ENCODE measurements around the gene ENO3. TPM values are rescaled to one million over a fixed set of nuclear protein-coding genes. Genes with fewer than 3 reads are reported as not detected.

ENO3 gene
- total and polyA plus RNA-seq, 10 of the 15 experiments (the other 5 are each of a cell fraction or from before 2014, with no cell fraction given), result 6.8 to 28.4 (median 17.0) TPM

DNA sequence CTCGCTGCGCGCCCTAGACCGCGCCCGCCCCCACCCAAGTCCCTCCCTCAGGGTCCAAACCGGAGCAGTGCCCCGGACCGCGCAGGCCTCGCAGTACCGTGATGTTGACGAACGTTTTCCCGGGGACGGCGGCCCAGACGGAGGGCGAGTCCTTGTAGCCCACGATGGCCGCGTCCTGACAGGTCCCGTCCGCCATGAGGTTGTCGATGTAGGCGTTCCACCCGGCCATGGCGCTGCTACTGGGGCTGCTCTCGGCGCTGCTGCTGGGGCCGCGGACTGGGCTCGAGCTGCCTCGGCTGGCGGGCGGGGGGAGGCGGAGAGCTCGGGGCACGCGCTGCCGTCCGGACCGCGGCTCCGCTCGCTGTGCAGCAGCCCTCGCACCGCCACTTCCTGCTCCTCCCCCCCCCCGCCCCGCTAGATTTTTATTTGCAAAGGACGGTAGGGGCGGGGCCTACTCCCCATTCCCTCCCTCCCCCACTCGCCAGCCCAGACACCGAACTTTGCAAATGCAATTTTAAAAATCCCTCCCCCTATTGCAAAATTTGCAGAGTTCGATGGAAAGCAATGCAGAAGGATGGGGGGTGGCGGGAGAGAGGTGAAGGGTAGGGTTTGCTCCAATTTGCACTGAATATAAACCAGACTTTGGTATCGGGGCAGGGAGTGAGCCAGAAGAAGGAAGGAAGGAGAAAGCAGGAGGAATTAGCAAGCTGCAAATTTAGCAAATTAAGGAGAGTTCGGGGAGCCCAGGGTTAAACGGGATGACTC is 2.6 kb upstream of the ENO3 start, which contains the start of gene PFN1 (continued):
- no peak for TF ChIP-seq FOXM1 (IDR thresholded peaks at IDR 0.05; ENCODE audit: low read depth, low read length)
- TF ChIP-seq, protein P1, sequence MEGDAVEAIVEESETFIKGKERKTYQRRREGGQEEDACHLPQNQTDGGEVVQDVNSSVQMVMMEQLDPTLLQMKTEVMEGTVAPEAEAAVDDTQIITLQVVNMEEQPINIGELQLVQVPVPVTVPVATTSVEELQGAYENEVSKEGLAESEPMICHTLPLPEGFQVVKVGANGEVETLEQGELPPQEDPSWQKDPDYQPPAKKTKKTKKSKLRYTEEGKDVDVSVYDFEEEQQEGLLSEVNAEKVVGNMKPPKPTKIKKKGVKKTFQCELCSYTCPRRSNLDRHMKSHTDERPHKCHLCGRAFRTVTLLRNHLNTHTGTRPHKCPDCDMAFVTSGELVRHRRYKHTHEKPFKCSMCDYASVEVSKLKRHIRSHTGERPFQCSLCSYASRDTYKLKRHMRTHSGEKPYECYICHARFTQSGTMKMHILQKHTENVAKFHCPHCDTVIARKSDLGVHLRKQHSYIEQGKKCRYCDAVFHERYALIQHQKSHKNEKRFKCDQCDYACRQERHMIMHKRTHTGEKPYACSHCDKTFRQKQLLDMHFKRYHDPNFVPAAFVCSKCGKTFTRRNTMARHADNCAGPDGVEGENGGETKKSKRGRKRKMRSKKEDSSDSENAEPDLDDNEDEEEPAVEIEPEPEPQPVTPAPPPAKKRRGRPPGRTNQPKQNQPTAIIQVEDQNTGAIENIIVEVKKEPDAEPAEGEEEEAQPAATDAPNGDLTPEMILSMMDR (IDR thresholded peaks at IDR 0.05 in 2 of 3, conservative IDR thresholded peaks at IDR 0.05 in 1 of 3; ENCODE audit: control insufficient read depth in 2 of 3, extremely low read depth in 1 of 3, insufficient read depth in 1 of 3, low read depth in 3 of 3, low read length in 3 of 3), result no peak
- TF ChIP-seq MEF2B (IDR thresholded peaks at IDR 0.05; ENCODE audit: partially characterized antibody, poor library complexity, severe bottlenecking), result peak; percentile 8
- TF ChIP-seq, protein P2, sequence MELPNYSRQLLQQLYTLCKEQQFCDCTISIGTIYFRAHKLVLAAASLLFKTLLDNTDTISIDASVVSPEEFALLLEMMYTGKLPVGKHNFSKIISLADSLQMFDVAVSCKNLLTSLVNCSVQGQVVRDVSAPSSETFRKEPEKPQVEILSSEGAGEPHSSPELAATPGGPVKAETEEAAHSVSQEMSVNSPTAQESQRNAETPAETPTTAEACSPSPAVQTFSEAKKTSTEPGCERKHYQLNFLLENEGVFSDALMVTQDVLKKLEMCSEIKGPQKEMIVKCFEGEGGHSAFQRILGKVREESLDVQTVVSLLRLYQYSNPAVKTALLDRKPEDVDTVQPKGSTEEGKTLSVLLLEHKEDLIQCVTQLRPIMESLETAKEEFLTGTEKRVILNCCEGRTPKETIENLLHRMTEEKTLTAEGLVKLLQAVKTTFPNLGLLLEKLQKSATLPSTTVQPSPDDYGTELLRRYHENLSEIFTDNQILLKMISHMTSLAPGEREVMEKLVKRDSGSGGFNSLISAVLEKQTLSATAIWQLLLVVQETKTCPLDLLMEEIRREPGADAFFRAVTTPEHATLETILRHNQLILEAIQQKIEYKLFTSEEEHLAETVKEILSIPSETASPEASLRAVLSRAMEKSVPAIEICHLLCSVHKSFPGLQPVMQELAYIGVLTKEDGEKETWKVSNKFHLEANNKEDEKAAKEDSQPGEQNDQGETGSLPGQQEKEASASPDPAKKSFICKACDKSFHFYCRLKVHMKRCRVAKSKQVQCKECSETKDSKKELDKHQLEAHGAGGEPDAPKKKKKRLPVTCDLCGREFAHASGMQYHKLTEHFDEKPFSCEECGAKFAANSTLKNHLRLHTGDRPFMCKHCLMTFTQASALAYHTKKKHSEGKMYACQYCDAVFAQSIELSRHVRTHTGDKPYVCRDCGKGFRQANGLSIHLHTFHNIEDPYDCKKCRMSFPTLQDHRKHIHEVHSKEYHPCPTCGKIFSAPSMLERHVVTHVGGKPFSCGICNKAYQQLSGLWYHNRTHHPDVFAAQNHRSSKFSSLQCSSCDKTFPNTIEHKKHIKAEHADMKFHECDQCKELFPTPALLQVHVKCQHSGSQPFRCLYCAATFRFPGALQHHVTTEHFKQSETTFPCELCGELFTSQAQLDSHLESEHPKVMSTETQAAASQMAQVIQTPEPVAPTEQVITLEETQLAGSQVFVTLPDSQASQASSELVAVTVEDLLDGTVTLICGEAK (IDR thresholded peaks at IDR 0.05; ENCODE audit: borderline replicate concordance), result peak; percentile 33; the same call in 1 of the 2 replicates
- TF ChIP-seq TCF7 (IDR thresholded peaks at IDR 0.05; ENCODE audit: borderline replicate concordance), result no peak
- peak; percentile 97 for TF ChIP-seq SMAD5 (IDR thresholded peaks at IDR 0.05; ENCODE audit: low read depth)
- TF ChIP-seq, protein P3, sequence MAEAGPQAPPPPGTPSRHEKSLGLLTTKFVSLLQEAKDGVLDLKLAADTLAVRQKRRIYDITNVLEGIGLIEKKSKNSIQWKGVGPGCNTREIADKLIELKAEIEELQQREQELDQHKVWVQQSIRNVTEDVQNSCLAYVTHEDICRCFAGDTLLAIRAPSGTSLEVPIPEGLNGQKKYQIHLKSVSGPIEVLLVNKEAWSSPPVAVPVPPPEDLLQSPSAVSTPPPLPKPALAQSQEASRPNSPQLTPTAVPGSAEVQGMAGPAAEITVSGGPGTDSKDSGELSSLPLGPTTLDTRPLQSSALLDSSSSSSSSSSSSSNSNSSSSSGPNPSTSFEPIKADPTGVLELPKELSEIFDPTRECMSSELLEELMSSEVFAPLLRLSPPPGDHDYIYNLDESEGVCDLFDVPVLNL (IDR thresholded peaks at IDR 0.05; ENCODE audit: low read depth, low read length), result peak; percentile 76
- TF ChIP-seq POLR2A (IDR thresholded peaks at IDR 0.05; ENCODE audit: low read depth, low read length), result peak; percentile 82
- TF ChIP-seq ZNF217 (IDR thresholded peaks at IDR 0.05), result no peak
- TF ChIP-seq NFIC (IDR thresholded peaks at IDR 0.05; ENCODE audit: low read depth, low read length), result no peak
- TF ChIP-seq HDAC2 (IDR thresholded peaks at IDR 0.05), result no peak
- TF ChIP-seq, protein P4, sequence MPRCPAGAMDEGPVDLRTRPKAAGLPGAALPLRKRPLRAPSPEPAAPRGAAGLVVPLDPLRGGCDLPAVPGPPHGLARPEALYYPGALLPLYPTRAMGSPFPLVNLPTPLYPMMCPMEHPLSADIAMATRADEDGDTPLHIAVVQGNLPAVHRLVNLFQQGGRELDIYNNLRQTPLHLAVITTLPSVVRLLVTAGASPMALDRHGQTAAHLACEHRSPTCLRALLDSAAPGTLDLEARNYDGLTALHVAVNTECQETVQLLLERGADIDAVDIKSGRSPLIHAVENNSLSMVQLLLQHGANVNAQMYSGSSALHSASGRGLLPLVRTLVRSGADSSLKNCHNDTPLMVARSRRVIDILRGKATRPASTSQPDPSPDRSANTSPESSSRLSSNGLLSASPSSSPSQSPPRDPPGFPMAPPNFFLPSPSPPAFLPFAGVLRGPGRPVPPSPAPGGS (IDR thresholded peaks at IDR 0.05; ENCODE audit: borderline replicate concordance, insufficient read depth, low read depth, low read length, poor library complexity, severe bottlenecking), result no peak
- peak; percentile 47 for TF ChIP-seq YY1 (IDR thresholded peaks at IDR 0.05; ENCODE audit: low read depth, low read length)
- TF ChIP-seq TCF12 (IDR thresholded peaks at IDR 0.05; ENCODE audit: low read depth, low read length), result 0 out of 2 replicates have a peak, but pooled peaks have one; percentile 14
- no peak for TF ChIP-seq ZNF622 (IDR thresholded peaks at IDR 0.05)
- TF ChIP-seq RAD21 (IDR thresholded peaks at IDR 0.05; ENCODE audit: insufficient read depth, low read depth, low read length), result no peak
- TF ChIP-seq ZZZ3 (IDR thresholded peaks at IDR 0.05; ENCODE audit: control insufficient read depth, insufficient read length, low read depth), result no peak
- 0 out of 2 replicates have a peak, but pooled peaks have one; percentile 7 for TF ChIP-seq NFYB (IDR thresholded peaks at IDR 0.05; ENCODE audit: insufficient read depth, low read depth, low read length)
- no peak for TF ChIP-seq SMC3 (IDR thresholded peaks at IDR 0.05; ENCODE audit: borderline replicate concordance, low read length)
- TF ChIP-seq NR2C2 (IDR thresholded peaks at IDR 0.05; ENCODE audit: borderline replicate concordance, control insufficient read depth, insufficient read length, low read depth), result no peak
- peak; percentile 48; the same call in 1 of the 2 replicates for TF ChIP-seq STAT3 (IDR thresholded peaks at IDR 0.05; ENCODE audit: low read depth, low read length)
- 0 out of 2 replicates have a peak, but pooled peaks have one; percentile 36 for TF ChIP-seq ZSCAN29 (IDR thresholded peaks at IDR 0.05)
